Skeletal muscle satellite cell (primary cell): ENCODE measurements around the gene BCDIN3D.

Experiments used
- H3K27me3 ChIP-seq: 2 replicates; pipeline ENCODE4 v1.7.0; 2013; ENCODE audit warnings: low read length; ENCODE audit not compliant: control insufficient read depth, insufficient read depth
- H3K36me3 ChIP-seq: 2 replicates; pipeline ENCODE4 v1.7.0; 2013; ENCODE audit warnings: mild to moderate bottlenecking, control low read depth, low read length; ENCODE audit not compliant: insufficient read depth
- H3K4me1 ChIP-seq: 2 replicates; pipeline ENCODE4 v1.7.0; 2013; ENCODE audit warnings: low read length; ENCODE audit not compliant: control insufficient read depth, insufficient read depth
- H3K4me2 ChIP-seq: 2 replicates; pipeline ENCODE4 v1.7.0; 2013; ENCODE audit warnings: mild to moderate bottlenecking, low read length
- H3K4me3 ChIP-seq: 2 replicates; pipeline ENCODE4 v1.7.0; 2013; ENCODE audit warnings: low read length
- H3K9ac ChIP-seq: 2 replicates; pipeline ENCODE4 v1.7.0; 2013; ENCODE audit warnings: mild to moderate bottlenecking, low read depth, low read length, moderate library complexity
- H3K9me3 ChIP-seq: replicated peaks from 2 replicates; pipeline ENCODE4 v1.7.0; 2013; ENCODE audit warnings: mild to moderate bottlenecking, control low read depth, low read length

BCDIN3D gene

GRCh38 chr12:49825360-49825970, 17.4 kb downstream of the BCDIN3D start:
- Histone ChIP-seq H3K9ac (peak overlapping the region; percentile 72), H3K4me1 (peaks cover 59% of the 10 kb centered on the region)

DNA sequence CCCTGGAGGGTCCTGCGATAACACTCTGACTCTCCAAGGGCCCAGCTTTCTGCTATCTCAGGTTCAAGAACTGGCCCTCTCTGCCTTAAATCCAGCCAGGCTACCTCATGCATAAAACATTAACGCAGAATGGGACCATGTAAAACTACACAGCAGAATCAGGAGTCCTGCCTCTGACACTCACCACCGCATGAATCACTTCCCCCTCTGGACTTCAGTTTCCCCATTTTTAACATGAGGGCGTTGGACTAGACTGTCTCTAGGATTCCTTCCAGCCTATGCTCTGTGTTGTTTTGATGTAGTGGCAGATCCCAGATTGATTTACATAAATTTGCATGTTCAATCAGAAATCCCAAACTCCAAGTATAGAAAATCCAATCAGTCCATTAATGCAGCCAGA, 18.0 kb downstream of the BCDIN3D start:
- Histone ChIP-seq H3K4me3 (peak overlapping the region; percentile 96), H3K9ac (peak overlapping the region; percentile 72), H3K36me3 (peaks cover 12% of the 10 kb centered on the region), H3K9me3 (no peaks in the 10 kb centered on the region), H3K4me2 (peak overlapping the region; percentile 96), H3K27me3 (no peaks in the 10 kb centered on the region), H3K4me1 (peaks cover 61% of the 10 kb centered on the region)

More at GRCh38 chr12:49825360-49825970, 17.4 kb downstream of the BCDIN3D start:
- H3K9me3 ChIP-seq = no peaks in the 10 kb centered on the region
- H3K36me3 ChIP-seq = peaks cover 12% of the 10 kb centered on the region
- H3K4me3 ChIP-seq = peak overlapping the region; percentile 96
- peak overlapping the region; percentile 96 for H3K4me2 ChIP-seq
- no peaks in the 10 kb centered on the region for H3K27me3 ChIP-seq

- H3K9ac ChIP-seq = peak overlapping the region; percentile 72
- peaks cover 12% of the 10 kb centered on the region for H3K36me3 ChIP-seq
- peak overlapping the region; percentile 96 for H3K4me2 ChIP-seq
- no peaks in the 10 kb centered on the region for H3K9me3 ChIP-seq
- H3K4me1 ChIP-seq = peaks cover 64% of the 10 kb centered on the region
- H3K4me3 ChIP-seq = peak overlapping the region; percentile 40
- no peaks in the 10 kb centered on the region for H3K27me3 ChIP-seq
Observed at GRCh38 chr12:49824416-49824815, 18.5 kb downstream of the BCDIN3D start.

GRCh38 chr12:49823951-49824350, 19.0 kb downstream of the BCDIN3D start:
- Histone ChIP-seq H3K4me1 (peaks cover 61% of the 10 kb centered on the region), H3K4me3 (no peak overlapping the region), H3K36me3 (peaks cover 12% of the 10 kb centered on the region), H3K27me3 (no peaks in the 10 kb centered on the region), H3K4me2 (peak overlapping the region; percentile 96), H3K9me3 (no peaks in the 10 kb centered on the region), H3K9ac (no peak overlapping the region)

DNA sequence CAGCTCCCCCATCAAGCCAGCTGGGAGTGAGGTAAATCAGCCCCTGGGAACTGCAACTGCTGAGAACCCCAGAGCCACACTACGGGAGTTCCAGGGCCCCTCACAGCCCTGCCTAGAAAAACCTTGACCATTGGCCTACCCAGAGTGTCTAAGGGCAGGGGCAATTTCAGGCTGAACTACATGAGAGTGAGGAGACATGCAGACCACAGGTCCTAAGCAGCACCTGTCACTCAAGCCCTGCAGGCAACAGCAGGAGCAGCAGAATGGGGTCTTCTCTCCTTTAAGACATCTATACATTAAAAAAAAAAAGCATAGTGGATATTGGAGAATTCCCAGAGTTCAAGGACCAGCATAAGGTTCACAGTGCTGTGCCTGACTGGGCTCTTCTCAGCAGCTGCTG, 19.6 kb downstream of the BCDIN3D start:
- peaks cover 12% of the 10 kb centered on the region for H3K36me3 ChIP-seq
- H3K4me3 ChIP-seq = no peak overlapping the region
- H3K27me3 ChIP-seq = no peaks in the 10 kb centered on the region
- H3K4me2 ChIP-seq = no peak overlapping the region
- peaks cover 57% of the 10 kb centered on the region for H3K4me1 ChIP-seq
- H3K9me3 ChIP-seq = no peaks in the 10 kb centered on the region
- H3K9ac ChIP-seq = no peak overlapping the region

DNA sequence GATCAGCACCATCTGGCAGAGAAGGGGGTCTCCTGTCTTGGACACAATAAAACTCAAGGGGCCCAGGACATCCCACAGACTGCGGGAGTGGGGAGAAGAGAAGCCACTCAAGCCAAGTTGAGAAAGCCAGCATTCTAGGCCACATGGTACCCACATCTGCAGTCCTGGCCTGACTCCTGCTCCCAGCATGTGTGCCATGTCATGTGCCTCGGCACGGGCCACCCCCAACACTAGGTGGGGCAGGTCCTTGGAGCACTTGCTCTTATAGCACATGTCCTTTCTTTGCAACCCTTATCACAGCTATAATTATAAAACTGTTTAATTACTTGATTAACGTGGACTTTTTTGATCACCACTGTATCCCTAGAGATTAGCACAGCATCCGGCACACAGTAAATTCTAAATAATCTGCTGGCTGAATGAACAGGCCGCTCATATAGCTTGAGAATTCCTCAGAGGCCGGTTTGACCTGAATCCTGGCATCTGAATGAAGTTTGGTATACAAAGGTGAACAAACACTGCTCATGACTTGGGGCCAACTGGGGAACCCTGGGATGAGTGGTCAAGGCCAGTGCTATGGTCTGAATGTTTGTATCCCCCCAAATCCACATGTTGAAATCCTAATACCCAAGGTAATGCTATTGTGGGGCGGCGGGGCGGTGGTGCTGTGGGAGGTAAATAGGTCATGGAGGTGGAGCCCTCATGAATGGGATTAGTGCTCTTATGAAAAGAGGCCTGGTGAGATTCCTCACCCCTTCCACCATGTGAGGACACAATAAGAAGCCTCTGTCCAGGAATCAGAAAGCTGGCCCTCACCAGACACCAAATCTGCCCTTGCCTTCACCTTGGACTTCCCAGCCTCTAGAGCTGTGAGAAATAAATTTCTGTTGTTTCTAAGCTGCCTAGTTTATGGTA, 21.3 kb downstream of the BCDIN3D start:
- Histone ChIP-seq H3K9me3 (no peaks in the 10 kb centered on the region), H3K36me3 (peaks cover 12% of the 10 kb centered on the region), H3K4me2 (no peak overlapping the region), H3K27me3 (no peaks in the 10 kb centered on the region), H3K9ac (no peak overlapping the region), H3K4me1 (peaks cover 50% of the 10 kb centered on the region), H3K4me3 (no peak overlapping the region)

GRCh38 chr12:49819786-49820185, 23.1 kb downstream of the BCDIN3D start:
- no peak overlapping the region for H3K9ac ChIP-seq
- H3K36me3 ChIP-seq = peaks cover 20% of the 10 kb centered on the region
- H3K4me3 ChIP-seq = no peak overlapping the region
- peaks cover 31% of the 10 kb centered on the region for H3K4me1 ChIP-seq
- H3K4me2 ChIP-seq = no peak overlapping the region
- no peaks in the 10 kb centered on the region for H3K9me3 ChIP-seq
- H3K27me3 ChIP-seq = no peaks in the 10 kb centered on the region

- Histone ChIP-seq H3K9me3 (no peaks in the 10 kb centered on the region), H3K4me3 (no peak overlapping the region), H3K9ac (no peak overlapping the region), H3K27me3 (no peaks in the 10 kb centered on the region), H3K36me3 (peaks cover 20% of the 10 kb centered on the region), H3K4me2 (no peak overlapping the region), H3K4me1 (peaks cover 19% of the 10 kb centered on the region)
Observed at GRCh38 chr12:49818241-49818895, 24.5 kb downstream of the BCDIN3D start.

DNA sequence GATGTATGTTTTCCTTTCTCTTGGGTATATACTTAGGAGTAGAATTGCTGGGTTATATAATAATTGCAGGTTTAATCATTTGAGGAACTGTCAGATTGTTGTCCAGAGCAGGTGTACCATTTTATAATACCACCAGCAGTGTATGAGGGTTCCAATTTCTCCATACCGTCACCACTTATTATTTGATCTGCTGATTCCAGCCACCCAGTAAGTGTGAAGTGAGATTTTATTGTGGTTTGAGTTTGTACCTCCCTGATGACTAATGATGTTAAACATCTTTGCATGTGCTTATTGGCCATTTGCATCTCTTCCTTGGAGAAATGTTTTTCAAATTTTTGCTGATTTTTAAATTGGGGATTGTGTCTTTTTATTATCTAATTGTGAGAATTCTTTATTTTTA, 29.8 kb downstream of the BCDIN3D start:
- Histone ChIP-seq H3K9ac (no peak overlapping the region), H3K4me2 (no peak overlapping the region), H3K9me3 (no peaks in the 10 kb centered on the region), H3K27me3 (no peaks in the 10 kb centered on the region), H3K4me3 (no peak overlapping the region), H3K4me1 (peaks cover 21% of the 10 kb centered on the region), H3K36me3 (peaks cover 8% of the 10 kb centered on the region)

- H3K4me1 ChIP-seq = peaks cover 21% of the 10 kb centered on the region
Observed at GRCh38 chr12:49811961-49812401, 30.9 kb downstream of the BCDIN3D start.

GRCh38 chr12:49811136-49811535, 31.8 kb downstream of the BCDIN3D start:
- Histone ChIP-seq H3K9ac (no peak overlapping the region), H3K4me2 (no peak overlapping the region), H3K27me3 (no peaks in the 10 kb centered on the region), H3K36me3 (peaks cover 14% of the 10 kb centered on the region), H3K4me1 (peaks cover 21% of the 10 kb centered on the region), H3K4me3 (no peak overlapping the region), H3K9me3 (no peaks in the 10 kb centered on the region)

More at GRCh38 chr12:49811961-49812401, 30.9 kb downstream of the BCDIN3D start:
- Histone ChIP-seq H3K27me3 (no peaks in the 10 kb centered on the region), H3K9ac (no peak overlapping the region), H3K4me2 (no peak overlapping the region), H3K4me3 (no peak overlapping the region), H3K9me3 (no peaks in the 10 kb centered on the region), H3K36me3 (peaks cover 13% of the 10 kb centered on the region)
